Measurements from ENCODE around the gene SLC16A8.
A peak's percentile ranks its signal among the peaks of the same experiment; 100 is the strongest.
"Not testable (repeated sequence)": the region's sequence is repeated elsewhere in the genome, so short reads cannot be mapped to it uniquely, and the experiment has no call there.

Gene SLC16A8

GRCh38 chr22:38083931-38084631 is at the start of gene SLC16A8:
Gene SLC16A8 (minus strand): TSS chr22:38084184. CDS start chr22:38082873, 1,311 bp downstream.
- no peak for DNase-seq (ENCODE audit: low read depth in 2 of 2, low spot score in 1 of 2)

DNA sequence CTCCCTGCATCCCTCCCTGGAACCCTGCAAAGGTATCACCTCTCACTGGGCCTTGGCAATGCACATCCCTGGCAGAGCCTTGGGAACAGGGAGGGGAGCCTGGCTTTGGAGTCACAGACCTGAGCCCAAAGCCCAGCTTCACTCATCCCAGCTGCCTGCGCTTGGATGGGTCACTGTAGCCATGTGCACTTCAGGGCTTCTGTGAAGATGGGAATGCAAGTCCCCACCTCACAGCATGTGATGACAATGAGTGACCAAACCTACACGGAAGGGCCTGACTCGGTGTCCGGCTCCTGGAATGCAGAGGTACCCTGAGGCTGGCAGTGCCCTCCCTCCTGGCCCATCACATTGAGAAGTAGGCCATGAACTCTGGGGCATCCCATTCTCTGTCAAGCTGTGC is 49.3 kb upstream of the SLC16A8 start:
- DNase-seq (ENCODE audit: low read depth in 2 of 2, low spot score in 1 of 2), result no peak

DNA sequence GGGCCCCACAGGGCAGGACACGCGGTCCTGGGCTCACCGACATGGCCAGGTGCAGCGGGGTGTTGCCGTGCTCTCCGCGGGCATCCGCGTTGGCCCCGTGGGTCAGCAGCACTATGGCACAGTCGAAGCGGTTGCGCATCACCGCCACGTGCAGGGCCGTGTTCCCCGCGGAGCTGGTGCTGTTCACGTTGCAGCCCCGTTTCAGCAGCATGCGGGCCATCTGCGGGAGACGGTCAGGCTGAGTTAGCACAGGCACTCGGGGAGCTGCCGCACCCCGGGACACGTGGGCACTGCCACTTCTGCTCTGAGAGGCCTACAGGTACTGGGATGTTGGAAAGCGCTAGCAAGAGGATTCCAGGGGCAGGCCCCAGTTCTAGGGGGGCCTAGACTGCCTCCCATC is 48.8 kb upstream of the SLC16A8 start:
- no peak for DNase-seq (ENCODE audit: low read depth in 2 of 2, low spot score in 1 of 2)

DNA sequence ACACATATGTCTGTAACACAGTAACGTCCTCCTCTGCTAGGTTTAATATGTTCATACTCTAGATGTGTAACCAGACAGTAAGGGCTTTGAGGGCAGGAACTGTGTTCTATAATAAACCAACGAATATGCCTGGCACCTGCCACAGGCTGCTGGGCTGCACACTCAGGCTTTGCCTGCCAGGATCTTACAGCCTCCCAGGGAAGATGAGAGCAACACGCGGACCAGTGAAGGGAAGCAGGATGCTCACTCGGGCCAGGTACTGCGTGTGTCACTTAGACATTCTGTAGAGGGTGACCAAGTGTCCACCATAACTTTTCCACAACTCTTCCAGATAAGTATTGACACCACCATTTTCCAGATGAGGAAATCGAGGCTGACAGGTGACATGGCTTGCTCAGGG is 48.2 kb upstream of the SLC16A8 start:
- no peak for DNase-seq (ENCODE audit: low read depth in 2 of 2, low spot score in 1 of 2)

DNA sequence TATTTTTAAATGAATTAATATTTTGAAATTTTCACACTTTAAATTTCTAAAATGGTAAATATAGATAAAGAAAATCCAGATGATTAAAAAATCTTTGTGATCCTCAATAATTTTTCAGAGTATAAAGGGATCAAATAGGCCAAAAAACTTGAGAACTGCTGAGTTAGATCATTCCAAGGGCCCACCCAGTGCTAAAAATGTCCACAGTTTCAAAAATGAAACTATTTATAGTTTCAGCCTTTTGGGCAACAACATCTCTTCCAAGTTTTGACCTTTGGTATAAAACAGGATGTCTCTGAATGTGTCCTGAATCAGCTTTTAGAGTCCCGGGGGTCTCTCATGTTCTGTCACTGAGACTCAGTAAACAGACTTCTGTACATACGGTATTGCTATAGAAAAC is 47.4 kb upstream of the SLC16A8 start:
- DNase-seq (ENCODE audit: low read depth in 2 of 2, low spot score in 1 of 2), result no peak

GRCh38 chr22:38129856-38130255 is 45.9 kb upstream of the SLC16A8 start:
- no peak for DNase-seq (ENCODE audit: low read depth in 2 of 2, low spot score in 1 of 2)

DNA sequence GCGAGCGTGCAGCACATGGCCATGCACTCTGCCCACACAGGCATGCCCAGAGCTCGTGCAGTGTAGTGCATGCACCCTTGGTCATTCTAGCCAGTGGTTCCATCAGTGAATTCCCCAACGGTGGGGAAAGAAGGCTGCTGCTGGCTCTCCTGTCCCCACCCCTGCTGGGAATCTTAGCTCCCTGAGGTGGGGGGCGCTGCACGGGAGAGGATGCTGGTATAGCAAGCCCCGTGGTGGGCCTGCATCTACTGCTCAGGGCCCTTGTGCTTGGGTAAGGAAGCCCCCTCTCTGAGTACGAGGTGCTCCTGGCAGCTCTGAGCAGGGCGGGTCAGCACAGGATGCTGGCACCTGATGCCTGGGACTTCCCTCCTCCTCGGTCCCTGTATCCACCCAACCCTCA is 45.0 kb upstream of the SLC16A8 start:
- DNase-seq (ENCODE audit: low read depth in 2 of 2, low spot score in 1 of 2), result no peak

DNA sequence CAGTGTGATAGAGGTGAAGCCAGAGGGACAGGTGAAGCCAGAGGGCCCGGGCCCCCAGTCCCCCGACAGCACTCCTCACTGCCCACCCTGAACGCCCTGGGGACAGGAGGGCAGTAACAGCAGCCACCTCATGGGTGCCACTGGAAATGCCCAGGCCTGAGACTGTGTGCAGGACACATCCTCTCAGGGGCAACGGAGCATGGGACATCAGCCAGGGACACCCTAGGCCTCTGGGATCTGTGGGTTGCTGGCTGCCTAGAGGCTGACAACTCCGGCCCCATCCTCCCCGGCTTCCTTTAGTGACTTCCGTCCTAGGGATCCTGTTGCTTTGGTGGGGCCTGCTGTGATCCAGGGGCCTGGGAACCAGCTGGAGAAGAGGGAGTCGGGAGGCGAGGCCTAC is 43.9 kb upstream of the SLC16A8 start:
- DNase-seq (ENCODE audit: low read depth in 2 of 2, low spot score in 1 of 2), result no peak

DNA sequence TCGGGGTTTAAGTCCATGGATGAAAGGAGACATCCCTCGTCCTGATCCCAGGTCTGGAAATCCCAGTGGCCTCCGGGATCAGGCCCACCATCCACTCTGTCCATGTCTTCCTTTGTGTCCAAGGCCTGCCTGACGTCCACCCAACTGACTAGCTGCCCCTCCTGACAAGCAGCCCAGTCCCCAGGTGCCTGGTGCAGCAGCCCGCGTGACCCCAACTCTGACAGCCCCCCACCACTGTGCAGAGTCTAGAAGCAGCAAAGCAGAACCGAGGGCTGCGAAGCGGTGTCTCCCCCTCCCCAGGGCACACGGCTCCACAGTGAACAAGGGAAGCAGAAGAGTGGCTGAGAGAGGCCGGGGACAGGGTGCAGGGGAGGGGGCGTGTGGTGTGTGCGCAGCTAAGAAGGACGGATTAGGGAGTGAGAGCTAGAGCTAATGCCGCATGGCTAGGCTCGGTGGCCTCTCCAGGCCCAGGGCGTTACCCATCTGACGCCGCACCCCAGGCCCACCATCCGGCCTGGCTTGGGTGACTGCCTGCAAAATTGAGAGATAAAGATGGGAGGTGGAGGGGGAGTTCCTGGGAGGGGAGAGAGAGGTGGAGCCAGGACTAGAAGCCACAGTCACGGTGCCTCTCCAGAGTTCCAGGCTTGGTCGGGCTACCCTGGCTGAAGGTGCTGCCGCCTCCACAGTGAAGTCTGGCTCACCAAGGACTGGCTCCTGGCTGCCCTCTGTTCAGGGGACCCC is 43.1 kb upstream of the SLC16A8 start:
- no peak for DNase-seq (ENCODE audit: low read depth in 2 of 2, low spot score in 1 of 2)

GRCh38 chr22:38125751-38126201 is 41.8 kb upstream of the SLC16A8 start:
- DNase-seq (ENCODE audit: low read depth in 2 of 2, low spot score in 1 of 2), result no peak

GRCh38 chr22:38125038-38125610 is 41.1 kb upstream of the SLC16A8 start:
- DNase-seq (ENCODE audit: low read depth in 2 of 2, low spot score in 1 of 2), result no peak

DNA sequence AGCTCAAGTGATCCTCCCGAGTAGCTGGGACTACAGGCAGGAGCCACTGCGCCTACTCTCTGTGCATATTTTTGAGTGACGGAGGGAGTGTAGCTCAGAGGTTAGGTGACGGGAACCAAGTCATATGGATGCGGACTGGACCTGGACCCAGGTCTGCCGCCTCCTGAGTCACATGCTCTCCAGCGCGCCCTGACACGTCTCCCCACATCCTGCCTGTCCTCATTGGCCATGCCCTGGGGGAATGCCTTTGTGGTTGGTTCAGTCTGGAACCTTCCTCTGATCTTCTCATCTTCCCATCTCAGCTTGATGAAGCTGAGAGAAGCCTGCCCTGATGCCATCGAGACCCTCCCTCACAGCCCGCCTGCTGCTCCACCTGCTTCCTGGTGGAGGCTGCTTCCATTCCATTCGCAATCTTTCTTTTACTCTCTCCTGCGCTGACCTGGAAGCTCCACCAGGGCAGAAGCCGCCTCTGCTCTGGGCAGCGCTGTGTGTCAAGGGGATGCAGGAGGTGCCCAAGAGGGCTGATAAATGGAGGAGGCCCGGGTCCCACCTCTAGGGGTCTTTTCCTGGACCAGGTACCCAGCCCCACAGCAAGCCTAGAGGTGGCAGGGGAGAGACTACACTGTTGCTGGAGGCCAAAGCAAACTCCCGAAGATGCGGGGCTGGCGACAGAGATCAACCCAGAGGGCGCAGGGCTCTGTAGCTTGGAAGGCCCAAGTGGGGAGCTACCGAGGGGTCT is 40.4 kb upstream of the SLC16A8 start:
- no peak for DNase-seq (ENCODE audit: low read depth in 2 of 2, low spot score in 1 of 2)

DNA sequence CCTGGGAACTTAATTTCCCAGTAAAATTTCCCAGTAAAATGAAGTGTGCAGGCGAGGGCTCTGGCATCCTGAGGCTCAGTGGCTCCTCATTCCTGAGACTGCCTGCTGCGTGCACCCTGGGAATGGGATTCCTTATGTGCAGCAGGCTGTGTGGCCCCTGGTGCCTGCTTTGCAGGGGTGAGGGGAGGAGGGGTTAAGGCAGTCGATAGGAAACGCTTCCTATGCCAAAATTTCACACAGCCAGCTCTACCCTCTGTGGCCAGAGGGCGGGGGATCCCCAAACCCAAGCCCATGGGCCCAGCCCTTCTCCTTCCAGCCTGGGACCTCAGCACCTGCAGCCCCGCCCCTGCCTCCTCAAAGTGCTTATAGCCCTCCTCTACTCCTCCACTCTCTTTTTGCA is 38.6 kb upstream of the SLC16A8 start:
- no peak for DNase-seq (ENCODE audit: low read depth in 2 of 2, low spot score in 1 of 2)

- no peak for DNase-seq (ENCODE audit: low read depth in 2 of 2, low spot score in 1 of 2)
Observed at GRCh38 chr22:38120359-38121110, 36.6 kb upstream of the SLC16A8 start.

GRCh38 chr22:38118747-38119146 is 34.8 kb upstream of the SLC16A8 start:
- DNase-seq (ENCODE audit: low read depth in 2 of 2, low spot score in 1 of 2), result not testable (repeated sequence)

GRCh38 chr22:38118182-38118581 is 34.2 kb upstream of the SLC16A8 start:
- no peak for DNase-seq (ENCODE audit: low read depth in 2 of 2, low spot score in 1 of 2)

- DNase-seq (ENCODE audit: low read depth in 2 of 2, low spot score in 1 of 2), result not testable (repeated sequence)
Observed at GRCh38 chr22:38117556-38117955, 33.6 kb upstream of the SLC16A8 start.

- DNase-seq (ENCODE audit: low read depth in 2 of 2, low spot score in 1 of 2), result no peak
Observed at GRCh38 chr22:38115423-38116205, 31.6 kb upstream of the SLC16A8 start.

- DNase-seq (ENCODE audit: low read depth in 2 of 2, low spot score in 1 of 2), result peak; percentile 57 to 65
Observed at GRCh38 chr22:38114484-38115398, 30.8 kb upstream of the SLC16A8 start.

Measured in stimulated activated CD8-positive, alpha-beta memory T cell treated with anti-CD3 and anti-CD28 coated beads, Interleukin-4, amount 100 ng/mL, for 1 hour (primary cell).